Loucy (cell line): Measurements from ENCODE around the gene GATA5.

Source experiments
- H2AFZ ChIP-seq: fragments of 200-600 bp; sonication (generic); 2 replicates; pipeline ENCODE4 v1.6.0; 2016; ENCODE audit warnings: antibody characterized with exemption, mild to moderate bottlenecking, low read length, moderate library complexity
- H3F3A ChIP-seq: fragments of 200-600 bp; 2 replicates; pipeline ENCODE4 v1.6.0; 2016; ENCODE audit warnings: antibody characterized with exemption, low read depth, mild to moderate bottlenecking
- H3K27me3 ChIP-seq: fragments of 200-600 bp; sonication (generic); 2 replicates; pipeline ENCODE4 v1.6.1; 2014; ENCODE audit warnings: low read length, mild to moderate bottlenecking; ENCODE audit not compliant: insufficient read depth, poor library complexity, severe bottlenecking
- H3K36me3 ChIP-seq: fragments of 200-600 bp; sonication (generic); 2 replicates; pipeline ENCODE4 v1.6.1; 2016; ENCODE audit warnings: low read length; ENCODE audit not compliant: insufficient read depth
- H3K4me1 ChIP-seq: fragments of 200-600 bp; sonication (generic); 2 replicates; pipeline ENCODE4 v1.5.1; 2014; ENCODE audit warnings: low read length, mild to moderate bottlenecking; ENCODE audit not compliant: insufficient read depth, poor library complexity, severe bottlenecking
- H3K4me2 ChIP-seq: fragments of 200-600 bp; sonication (generic); 2 replicates; pipeline ENCODE4 v1.6.0; 2014; ENCODE audit warnings: antibody characterized with exemption, low read length, low read depth, mild to moderate bottlenecking; ENCODE audit not compliant: poor library complexity, severe bottlenecking
- H3K4me3 ChIP-seq: fragments of 200-600 bp; sonication (generic); 2 replicates; pipeline ENCODE4 v1.5.1; 2014; ENCODE audit warnings: low read length, mild to moderate bottlenecking, mixed read lengths; ENCODE audit not compliant: poor library complexity, severe bottlenecking
- H3K79me2 ChIP-seq: fragments of 200-600 bp; sonication (generic); 2 replicates; pipeline ENCODE4 v1.6.1; 2014; ENCODE audit warnings: low read length; ENCODE audit not compliant: insufficient read depth
- H3K9ac ChIP-seq: fragments of 200-600 bp; sonication (generic); 2 replicates; pipeline ENCODE4 v1.6.0; 2014; ENCODE audit warnings: mild to moderate bottlenecking, low read depth, low read length, moderate library complexity; ENCODE audit not compliant: poor library complexity, severe bottlenecking
- H3K9me2 ChIP-seq: fragments of 200-600 bp; sonication (generic); replicated peaks from 2 replicates; pipeline ENCODE4 v1.6.1; 2016; ENCODE audit warnings: low read depth, low read length, mixed read lengths
- H3K9me3 ChIP-seq: fragments of 200-600 bp; sonication (generic); 2 replicates; pipeline ENCODE4 v1.6.1; 2014; ENCODE audit warnings: mild to moderate bottlenecking, antibody characterized with exemption, low read length, low read depth; ENCODE audit not compliant: insufficient read depth
- H4K20me1 ChIP-seq: fragments of 200-600 bp; sonication (generic); 2 replicates; pipeline ENCODE4 v1.6.0; 2014; ENCODE audit warnings: antibody characterized with exemption, low read length, mild to moderate bottlenecking; ENCODE audit not compliant: insufficient read depth, poor library complexity, severe bottlenecking
- EZH2phosphoT487 ChIP-seq: fragments of 200-600 bp; IDR thresholded peaks from 2 replicates; pipeline ENCODE4 v1.6.1; 2018; ENCODE audit warnings: antibody characterized with exemption, mild to moderate bottlenecking, moderate library complexity, borderline replicate concordance
- TF ChIP-seq, protein P1 (sequence below): fragments of 200-600 bp; sonication (generic); conservative IDR thresholded peaks from 2 replicates; pipeline ENCODE4 v1.5.1; 2014; ENCODE audit warnings: mild to moderate bottlenecking, antibody characterized with exemption, low read length

GATA5 gene

DNA sequence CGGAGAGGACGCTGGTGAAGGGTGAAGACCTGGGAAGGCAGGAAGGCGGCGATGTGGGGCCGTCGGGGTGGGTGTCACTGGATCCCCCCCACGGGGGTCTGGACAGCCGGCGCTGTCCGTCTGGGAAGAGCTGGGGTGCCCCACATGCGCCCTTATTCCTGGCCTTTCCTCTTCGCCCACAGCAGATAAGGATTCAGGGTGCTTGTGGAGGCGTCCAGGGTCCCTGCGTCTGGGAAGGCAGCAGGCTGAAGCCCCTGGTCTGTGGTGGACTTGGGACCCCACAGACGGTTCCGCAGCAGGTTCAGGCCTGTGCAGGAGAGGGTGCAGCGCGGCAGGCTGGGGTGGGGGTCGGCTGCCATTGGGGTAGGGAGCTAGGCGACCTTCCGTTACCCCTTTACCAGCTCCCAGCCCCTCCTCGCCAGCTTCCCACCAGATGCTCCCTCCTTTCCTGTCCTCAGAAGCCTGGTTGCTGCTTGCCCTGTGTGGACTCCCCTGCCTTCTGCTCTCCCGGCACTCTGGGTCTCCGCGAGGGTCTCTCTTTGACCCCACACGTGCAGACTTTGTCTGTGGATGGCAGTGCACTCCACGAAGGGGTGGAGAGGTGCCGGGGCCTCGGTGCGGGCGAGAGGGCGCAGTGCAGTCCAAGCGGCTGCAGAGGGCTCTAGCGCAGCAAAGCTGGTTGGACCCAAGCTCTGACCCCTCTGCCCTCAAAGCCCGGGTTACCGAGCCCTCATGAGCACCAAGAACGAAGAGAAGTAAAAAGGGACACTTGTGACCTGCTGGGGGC lies 2.1 kb upstream of the GATA5 start:
- no peak overlapping the region for H3K4me3 ChIP-seq

DNA sequence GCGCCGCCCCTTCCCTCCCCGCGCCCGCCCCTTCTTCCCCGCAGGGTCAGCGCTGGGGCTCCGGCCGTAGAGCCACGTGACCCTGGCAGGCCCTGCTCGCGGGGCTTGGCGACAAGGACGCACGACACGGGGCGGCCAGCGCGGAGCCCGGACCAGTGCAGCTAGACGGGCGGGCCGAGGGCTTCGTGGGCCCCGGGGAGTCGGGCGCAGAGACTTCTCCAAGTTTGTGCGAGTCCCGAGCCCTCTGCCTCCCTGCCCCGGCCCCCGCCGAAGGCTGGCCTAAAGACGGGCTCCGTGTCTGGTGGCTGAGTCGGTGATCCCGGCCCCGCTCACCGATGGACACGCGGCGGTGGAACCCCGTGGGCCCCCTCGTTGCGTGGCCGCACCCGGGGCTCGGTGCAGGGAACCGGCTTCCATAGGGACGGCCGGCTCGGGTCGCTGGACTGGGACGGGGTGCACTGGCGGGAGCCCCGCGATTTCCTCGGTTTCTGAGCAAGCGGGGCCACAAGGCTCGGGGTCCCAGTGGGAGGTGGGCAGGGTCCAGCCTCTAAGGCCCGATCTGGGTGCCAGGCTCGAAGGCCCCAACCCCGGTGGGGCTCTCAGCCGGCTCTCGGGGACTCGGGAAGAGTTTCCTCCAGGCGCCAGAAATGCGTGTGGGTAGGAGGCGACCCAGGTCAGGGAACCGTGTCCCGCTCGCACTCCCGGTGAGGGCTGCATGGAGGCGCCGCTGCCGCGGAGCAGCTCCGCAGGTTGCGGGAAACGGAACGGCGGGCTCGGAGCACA lies 452 bp upstream of the GATA5 start:
- H3K4me1 ChIP-seq: peaks cover 12% of the 10 kb centered on the region
- no peaks in the 10 kb centered on the region for H3K27me3 ChIP-seq
- no peak overlapping the region for H3K4me3 ChIP-seq

More for the DNA sequence above, 2.1 kb upstream of the GATA5 start:
- H4K20me1 ChIP-seq: no peaks in the 10 kb centered on the region
- no peaks in the 10 kb centered on the region for H3K79me2 ChIP-seq
- H3K4me1 ChIP-seq: peaks cover 12% of the 10 kb centered on the region
- no peak overlapping the region for H3K4me2 ChIP-seq
- H3K9ac ChIP-seq: no peak overlapping the region
- no peaks in the 10 kb centered on the region for H3K27me3 ChIP-seq
- no peak overlapping the region for H2AFZ ChIP-seq
- no peaks in the 10 kb centered on the region for H3K36me3 ChIP-seq
- no peak for TF ChIP-seq EZH2phosphoT487
- TF ChIP-seq, protein P1, sequence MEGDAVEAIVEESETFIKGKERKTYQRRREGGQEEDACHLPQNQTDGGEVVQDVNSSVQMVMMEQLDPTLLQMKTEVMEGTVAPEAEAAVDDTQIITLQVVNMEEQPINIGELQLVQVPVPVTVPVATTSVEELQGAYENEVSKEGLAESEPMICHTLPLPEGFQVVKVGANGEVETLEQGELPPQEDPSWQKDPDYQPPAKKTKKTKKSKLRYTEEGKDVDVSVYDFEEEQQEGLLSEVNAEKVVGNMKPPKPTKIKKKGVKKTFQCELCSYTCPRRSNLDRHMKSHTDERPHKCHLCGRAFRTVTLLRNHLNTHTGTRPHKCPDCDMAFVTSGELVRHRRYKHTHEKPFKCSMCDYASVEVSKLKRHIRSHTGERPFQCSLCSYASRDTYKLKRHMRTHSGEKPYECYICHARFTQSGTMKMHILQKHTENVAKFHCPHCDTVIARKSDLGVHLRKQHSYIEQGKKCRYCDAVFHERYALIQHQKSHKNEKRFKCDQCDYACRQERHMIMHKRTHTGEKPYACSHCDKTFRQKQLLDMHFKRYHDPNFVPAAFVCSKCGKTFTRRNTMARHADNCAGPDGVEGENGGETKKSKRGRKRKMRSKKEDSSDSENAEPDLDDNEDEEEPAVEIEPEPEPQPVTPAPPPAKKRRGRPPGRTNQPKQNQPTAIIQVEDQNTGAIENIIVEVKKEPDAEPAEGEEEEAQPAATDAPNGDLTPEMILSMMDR: peak; percentile 58
- H3K9me2 ChIP-seq: no peaks in the 10 kb centered on the region
- H3K9me3 ChIP-seq: no peaks in the 10 kb centered on the region
- H3F3A ChIP-seq: no peaks in the 10 kb centered on the region

DNA sequence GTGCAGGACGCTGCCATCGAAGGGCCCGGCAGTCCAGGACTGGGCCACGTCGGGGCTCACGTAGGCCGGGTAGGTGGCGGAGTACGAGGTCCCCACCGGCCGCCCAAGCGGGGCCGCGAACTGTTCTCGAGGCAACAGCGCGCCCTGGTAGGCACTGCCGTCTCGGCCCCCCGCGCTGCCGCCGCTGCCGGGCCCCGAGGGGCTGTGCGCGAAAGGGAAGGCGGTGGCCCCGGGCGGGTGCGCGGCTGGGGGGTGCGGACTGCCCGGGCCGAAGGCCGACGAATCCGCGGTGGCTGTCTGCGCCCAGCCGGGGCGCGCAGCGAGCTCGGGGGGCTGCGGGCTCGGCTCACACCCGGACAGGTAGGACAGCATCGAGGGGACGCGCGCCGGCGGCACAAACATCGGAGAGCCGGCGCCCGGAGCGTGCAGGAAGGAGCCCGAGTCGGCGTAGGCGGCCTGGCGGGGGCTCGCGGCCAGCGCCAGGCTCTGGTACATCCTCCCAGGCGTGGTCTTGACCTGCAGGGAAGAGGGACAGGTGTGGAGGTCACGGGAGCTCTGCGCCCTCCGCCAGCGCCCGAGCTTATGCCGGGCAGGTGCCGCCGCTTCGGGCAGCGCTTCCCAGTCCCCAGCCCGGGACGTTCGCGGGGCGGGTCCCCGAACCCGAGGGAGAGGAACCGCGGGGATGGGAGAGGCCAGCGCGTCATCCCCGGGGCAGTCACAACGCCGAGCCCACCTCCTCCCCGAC lies 596 bp downstream of the GATA5 start:
- H3K4me1 ChIP-seq: peaks cover 8% of the 10 kb centered on the region
- no peaks in the 10 kb centered on the region for H3K79me2 ChIP-seq
- H3K4me3 ChIP-seq: no peak overlapping the region
- H3K9ac ChIP-seq: no peak overlapping the region
- H3K9me2 ChIP-seq: no peaks in the 10 kb centered on the region
- no peaks in the 10 kb centered on the region for H3K36me3 ChIP-seq
- H3K9me3 ChIP-seq: no peaks in the 10 kb centered on the region
- H4K20me1 ChIP-seq: no peaks in the 10 kb centered on the region
- no peaks in the 10 kb centered on the region for H3K27me3 ChIP-seq
- H2AFZ ChIP-seq: no peak overlapping the region
- no peaks in the 10 kb centered on the region for H3F3A ChIP-seq
- H3K4me2 ChIP-seq: no peak overlapping the region
- no peak for TF ChIP-seq EZH2phosphoT487
- TF ChIP-seq, protein P1: no peak

More for the DNA sequence above, 452 bp upstream of the GATA5 start:
- Histone ChIP-seq H3K4me2 (no peak overlapping the region), H3K9me2 (no peaks in the 10 kb centered on the region), H4K20me1 (no peaks in the 10 kb centered on the region), H2AFZ (no peak overlapping the region), H3F3A (no peaks in the 10 kb centered on the region), H3K79me2 (no peaks in the 10 kb centered on the region), H3K36me3 (no peaks in the 10 kb centered on the region), H3K9ac (no peak overlapping the region), H3K9me3 (no peaks in the 10 kb centered on the region)
- TF ChIP-seq, protein P1: no peak
- TF ChIP-seq EZH2phosphoT487: no peak
